Liver (tissue), 9 donors: ENCODE measurements around the gene C9orf85. TPM values are rescaled to one million over a fixed set of nuclear protein-coding genes. Genes with fewer than 3 reads are reported as not detected.

ENCODE experiments used
- DNase-seq: peaks from one replicate; pipeline ENCODE4 v3.0.0-alpha.2; 2017; ENCODE audit warnings: low spot score
- H3K27ac ChIP-seq, 2 donors: one replicate each; pipeline ENCODE4 v1.7.0; 2013; ENCODE audit warnings: inconsistent platforms in 2 of 2, low read length in 2 of 2, control low read depth in 1 of 2, low read depth in 1 of 2, mild to moderate bottlenecking in 1 of 2
- H3K27me3 ChIP-seq, 4 donors: one replicate each; pipeline versions ENCODE4 v1.6.1 to v1.7.0; 2013; ENCODE audit warnings: low read length in 3 of 4, inconsistent platforms in 1 of 4, mild to moderate bottlenecking in 1 of 4, moderate library complexity in 1 of 4; ENCODE audit not compliant: control insufficient read depth in 4 of 4, insufficient read depth in 4 of 4
- H3K36me3 ChIP-seq, 4 donors: one replicate each; pipeline versions ENCODE4 v1.6.1 to v1.7.0; 2013; ENCODE audit warnings: low read length in 3 of 4, mild to moderate bottlenecking in 3 of 4, low read depth in 1 of 4, moderate library complexity in 1 of 4; ENCODE audit not compliant: control insufficient read depth in 4 of 4, insufficient read depth in 3 of 4
- H3K4me1 ChIP-seq, 4 donors: one replicate each; pipeline versions ENCODE4 v1.6.1 to v1.7.0; 2013; ENCODE audit warnings: low read length in 3 of 4, mild to moderate bottlenecking in 3 of 4, moderate library complexity in 1 of 4; ENCODE audit not compliant: control insufficient read depth in 4 of 4, insufficient read depth in 4 of 4
- H3K4me3 ChIP-seq, 3 donors: one replicate each; pipeline versions ENCODE4 v1.6.1 to v1.7.0; 2013; ENCODE audit warnings: low read length in 3 of 3, control low read depth in 1 of 3, low read depth in 1 of 3, mild to moderate bottlenecking in 1 of 3
- H3K9ac ChIP-seq, 2 donors: one replicate each; pipeline ENCODE4 v1.7.0; 2013; ENCODE audit warnings: low read length in 2 of 2, mild to moderate bottlenecking in 2 of 2, moderate library complexity in 2 of 2, control low read depth in 1 of 2, low read depth in 1 of 2
- H3K9me3 ChIP-seq, 4 donors: one replicate each; pipeline versions ENCODE4 v1.6.1 to v1.7.0; 2013; ENCODE audit warnings: low read length in 3 of 4; ENCODE audit not compliant: control insufficient read depth in 4 of 4
- EGR1 ChIP-seq, 2 donors: IDR thresholded peaks; 2 replicates each; pipeline ENCODE4 v1.6.1; 2016 to 2018; ENCODE audit warnings: antibody characterized with exemption in 2 of 2, low read depth in 2 of 2
- FOXA1 ChIP-seq: IDR thresholded peaks from 2 replicates; pipeline ENCODE4 v1.6.1; 2016; ENCODE audit warnings: antibody characterized with exemption
- FOXA2 ChIP-seq: IDR thresholded peaks from 2 replicates; pipeline ENCODE4 v1.6.1; 2016; ENCODE audit warnings: antibody characterized with exemption
- GABPA ChIP-seq, 2 donors: IDR thresholded peaks in 1 of 2; conservative IDR thresholded peaks in 1 of 2; 2 replicates each; pipeline ENCODE4 v1.6.1; 2016; ENCODE audit warnings: antibody characterized with exemption in 2 of 2, mild to moderate bottlenecking in 1 of 2, moderate library complexity in 1 of 2
- HNF4A ChIP-seq, 2 donors: conservative IDR thresholded peaks; 2 replicates each; pipeline ENCODE4 v1.6.1; 2016; ENCODE audit warnings: antibody characterized with exemption in 2 of 2, mild to moderate bottlenecking in 2 of 2
- HNF4G ChIP-seq: IDR thresholded peaks from 2 replicates; pipeline ENCODE4 v1.6.1; 2016; ENCODE audit warnings: antibody characterized with exemption
- JUND ChIP-seq, 2 donors: IDR thresholded peaks; 2 replicates each; pipeline ENCODE4 v1.6.1; 2016; ENCODE audit warnings: antibody characterized with exemption in 2 of 2
- NR2F2 ChIP-seq: IDR thresholded peaks from 2 replicates; pipeline ENCODE4 v1.6.1; 2016; ENCODE audit warnings: antibody characterized with exemption
- RAD21 ChIP-seq, 2 donors: IDR thresholded peaks; 2 replicates each; pipeline ENCODE4 v1.6.1; 2016; ENCODE audit warnings: antibody characterized with exemption in 2 of 2, mild to moderate bottlenecking in 2 of 2
- REST ChIP-seq: IDR thresholded peaks from 2 replicates; pipeline ENCODE4 v1.6.1; 2016; ENCODE audit warnings: antibody characterized with exemption, mild to moderate bottlenecking
- RXRA ChIP-seq, 2 donors: IDR thresholded peaks; 2 replicates each; pipeline ENCODE4 v1.6.1; 2017 to 2018; ENCODE audit warnings: antibody characterized with exemption in 2 of 2, mild to moderate bottlenecking in 1 of 2
- SP1 ChIP-seq: IDR thresholded peaks from 2 replicates; pipeline ENCODE4 v1.6.1; 2018; ENCODE audit warnings: antibody characterized with exemption, mild to moderate bottlenecking
- TAF1 ChIP-seq: conservative IDR thresholded peaks from 2 replicates; pipeline ENCODE4 v1.6.1; 2016; ENCODE audit warnings: antibody characterized with exemption, mild to moderate bottlenecking
- YY1 ChIP-seq: IDR thresholded peaks from 2 replicates; pipeline ENCODE4 v1.6.1; 2016; ENCODE audit warnings: antibody characterized with exemption, mild to moderate bottlenecking
- WGBS: extraction: QIAGEN DNeasy Blood & Tissue Kit; methylation state at CpG from one replicate; pipeline ENCODE4 v1.1.7; 2013; 5-methylcytosine and 5-hydroxymethylcytosine counted together
- polyA plus RNA-seq, 2 donors: library from polyadenylated mRNA; stranded (reverse) in 1 of 2; unstranded in 1 of 2; fragments of 200-250 nt in 1 of 2; fragments of >200 nt in 1 of 2; fragmentation: Nextera tagmentation in 1 of 2; extraction: Ambion mirVana in 1 of 2; gene quantifications; one replicate each; pipeline versions ENCODE4 v1.2.1 to v1.2.3, GENCODE V29; 2013 to 2015
- total RNA-seq, 2 donors: library from RNA; depleted of rRNA; stranded (reverse); fragments of >200 nt; gene quantifications; one replicate each; pipeline ENCODE4 v1.2.3, GENCODE V29; 2014
- TF ChIP-seq, protein P1 (sequence below): IDR thresholded peaks from 2 replicates; pipeline ENCODE4 v1.6.1; 2016; ENCODE audit warnings: antibody characterized with exemption
- TF ChIP-seq, protein P2 (sequence below): IDR thresholded peaks from 2 replicates; pipeline ENCODE4 v1.6.1; 2016; ENCODE audit warnings: antibody characterized with exemption
- donor health status: healthy.
- donor health status: healthy.
- donor health status: healthy.
- donor health status: healthy.
- donor health status: healthy.

The C9orf85 gene
- total and polyA plus RNA-seq, 4 donors: 3.6 to 6.6 (median 3.9) TPM

- Histone ChIP-seq H3K4me1 (peaks cover 0 to 2% (median 0%) of the 10 kb centered on the region in 4 donors), H3K9me3 (peaks cover 0 to 7% (median 2%) of the 10 kb centered on the region in 4 donors), H3K27ac (no peak overlapping the region), H3K4me3 (no peak overlapping the region), H3K27me3 (no peaks in the 10 kb centered on the region), H3K9ac (no peak overlapping the region), H3K36me3 (no peaks in the 10 kb centered on the region)
- no peak for TF ChIP-seq HNF4A (conservative IDR thresholded peaks at IDR 0.05)
- no peak for TF ChIP-seq GABPA (IDR thresholded peaks at IDR 0.05 in 1 of 2, conservative IDR thresholded peaks at IDR 0.05 in 1 of 2)
- no peak for TF ChIP-seq FOXA2
- no peak for TF ChIP-seq EGR1 (IDR thresholded peaks at IDR 0.05; ENCODE audit: low read depth in 2 of 2)
- TF ChIP-seq RAD21 (IDR thresholded peaks at IDR 0.05): no peak
- no peak for TF ChIP-seq SP1
- TF ChIP-seq FOXA1: no peak
- TF ChIP-seq, protein P1, sequence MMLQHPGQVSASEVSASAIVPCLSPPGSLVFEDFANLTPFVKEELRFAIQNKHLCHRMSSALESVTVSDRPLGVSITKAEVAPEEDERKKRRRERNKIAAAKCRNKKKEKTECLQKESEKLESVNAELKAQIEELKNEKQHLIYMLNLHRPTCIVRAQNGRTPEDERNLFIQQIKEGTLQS: no peak
- TF ChIP-seq NR2F2: no peak
- no peak for TF ChIP-seq RXRA (IDR thresholded peaks at IDR 0.05)
- TF ChIP-seq HNF4G: no peak
- no peak for TF ChIP-seq JUND (IDR thresholded peaks at IDR 0.05)
- TF ChIP-seq YY1: no peak
- TF ChIP-seq, protein P2, sequence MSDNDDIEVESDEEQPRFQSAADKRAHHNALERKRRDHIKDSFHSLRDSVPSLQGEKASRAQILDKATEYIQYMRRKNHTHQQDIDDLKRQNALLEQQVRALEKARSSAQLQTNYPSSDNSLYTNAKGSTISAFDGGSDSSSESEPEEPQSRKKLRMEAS: no peak
- no peak for DNase-seq
- 92% methylated on average over 1 of the region's 1 CpG for WGBS
Measured at GRCh38 chr9:71886015-71886414, 25.4 kb upstream of the C9orf85 start.

DNA sequence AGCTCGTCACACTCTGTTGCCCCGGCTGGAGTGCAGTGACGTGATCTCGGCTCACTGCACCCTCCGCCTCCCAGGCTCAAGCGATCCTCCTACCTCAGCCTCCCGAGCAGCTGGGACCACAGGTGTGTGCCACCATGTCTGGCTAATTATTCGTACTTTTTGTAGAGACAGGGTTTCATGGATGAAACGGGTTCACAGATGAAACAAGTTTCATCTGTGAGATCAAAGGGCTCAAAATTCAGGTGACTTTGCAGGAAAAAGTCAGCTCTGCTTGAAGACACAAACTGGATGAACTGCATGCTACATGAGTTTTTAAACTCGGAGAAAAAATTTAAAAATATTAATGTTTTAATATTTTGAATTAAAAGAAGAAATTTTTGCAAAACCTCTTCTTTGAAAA, 24.9 kb upstream of the C9orf85 start:
- Histone ChIP-seq H3K9ac (no peak overlapping the region), H3K36me3 (no peaks in the 10 kb centered on the region), H3K4me3 (no peak overlapping the region), H3K9me3 (peaks cover 0 to 7% (median 2%) of the 10 kb centered on the region in 4 donors), H3K27me3 (no peaks in the 10 kb centered on the region), H3K27ac (no peak overlapping the region), H3K4me1 (peaks cover 0 to 2% (median 0%) of the 10 kb centered on the region in 4 donors)
- 97% methylated on average over 10 of the region's 10 CpGs for WGBS
- DNase-seq: no peak
- TF ChIP-seq NR2F2: no peak
- TF ChIP-seq EGR1 (IDR thresholded peaks at IDR 0.05; ENCODE audit: low read depth in 2 of 2): no peak
- TF ChIP-seq REST: no peak
- TF ChIP-seq TAF1: no peak
- TF ChIP-seq HNF4A (conservative IDR thresholded peaks at IDR 0.05): no peak
- TF ChIP-seq, protein P1: no peak
- TF ChIP-seq FOXA2: no peak
